Kasumi-1 (cell line): ENCODE measurements around the gene LRRC37B.
"Not testable (repeated sequence)": the region's sequence is repeated elsewhere in the genome, so short reads cannot be mapped to it uniquely, and the experiment has no call there.

Source experiments
- DNase-seq, 2 experiments: peaks; one replicate each; lab custom pipeline; 2025; lab: John Stamatoyannopoulos, UW

Gene LRRC37B

DNA sequence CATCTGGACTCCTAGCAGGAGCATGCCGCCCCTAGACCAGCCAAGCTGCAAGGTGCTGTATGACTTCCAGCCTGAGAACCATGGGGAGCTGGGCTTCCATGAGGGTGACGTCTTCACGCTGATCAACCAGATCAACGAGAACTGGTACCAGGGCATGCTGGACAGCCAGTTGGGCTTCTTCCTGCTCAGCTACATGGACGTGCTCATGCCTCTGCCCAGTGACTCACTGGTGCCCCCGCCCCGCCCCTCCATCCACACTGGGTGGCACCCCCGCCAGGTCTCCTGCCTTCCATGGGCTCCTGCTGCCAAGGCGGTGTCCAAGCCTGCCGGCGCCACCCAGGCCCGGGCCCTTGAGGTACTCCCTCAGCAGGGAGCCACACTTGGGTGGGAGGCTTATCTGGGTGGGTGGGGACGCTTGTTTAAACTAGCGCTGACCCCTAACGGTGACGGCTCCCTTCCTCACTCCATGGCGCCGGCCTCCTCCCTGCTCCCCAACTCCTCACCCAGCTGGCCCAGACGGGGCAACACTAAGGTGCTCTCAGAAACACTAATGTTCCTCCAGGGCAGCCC, 34.2 kb downstream of the LRRC37B start:
- not testable (repeated sequence) for DNase-seq

DNA sequence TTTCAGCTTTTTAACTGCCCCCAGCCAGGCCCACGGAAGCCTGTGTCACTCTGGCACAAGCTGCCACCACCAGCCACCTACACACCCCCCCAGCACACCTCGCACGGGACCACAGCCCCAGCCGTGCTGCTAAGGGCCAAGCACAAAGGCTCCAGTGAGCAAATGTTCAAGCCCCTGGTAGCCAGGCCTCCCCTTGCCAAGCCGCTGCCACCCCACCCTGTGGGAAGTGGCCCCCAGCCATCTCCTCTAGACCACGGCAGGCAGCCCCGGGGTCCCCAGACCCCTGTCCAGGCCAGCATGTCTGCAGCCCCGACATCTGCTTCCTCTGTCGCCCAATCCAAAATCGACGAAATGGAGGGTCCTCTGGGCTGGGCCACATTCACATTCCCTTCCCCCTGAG, 35.1 kb downstream of the LRRC37B start:
- not testable (repeated sequence) for DNase-seq

DNA sequence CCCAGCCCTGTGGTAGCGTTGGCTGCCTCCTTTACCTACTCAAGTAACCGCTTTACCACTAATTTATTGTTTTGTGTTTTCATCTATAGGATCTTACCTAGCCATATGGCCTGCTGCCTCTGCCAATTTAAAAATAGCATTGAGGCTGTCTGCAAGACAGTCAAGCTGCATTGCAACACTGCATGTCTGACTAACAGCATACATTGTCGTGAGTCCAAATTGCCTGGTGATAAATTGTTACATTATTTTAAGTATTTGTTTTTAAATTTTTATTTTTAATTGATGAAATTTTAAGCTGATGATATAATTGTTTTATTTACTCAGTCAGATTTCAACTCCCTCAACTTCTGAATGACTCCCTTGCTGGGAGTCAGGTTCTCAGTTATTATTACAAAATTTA, 38.4 kb downstream of the LRRC37B start:
- not testable (repeated sequence) for DNase-seq

DNA sequence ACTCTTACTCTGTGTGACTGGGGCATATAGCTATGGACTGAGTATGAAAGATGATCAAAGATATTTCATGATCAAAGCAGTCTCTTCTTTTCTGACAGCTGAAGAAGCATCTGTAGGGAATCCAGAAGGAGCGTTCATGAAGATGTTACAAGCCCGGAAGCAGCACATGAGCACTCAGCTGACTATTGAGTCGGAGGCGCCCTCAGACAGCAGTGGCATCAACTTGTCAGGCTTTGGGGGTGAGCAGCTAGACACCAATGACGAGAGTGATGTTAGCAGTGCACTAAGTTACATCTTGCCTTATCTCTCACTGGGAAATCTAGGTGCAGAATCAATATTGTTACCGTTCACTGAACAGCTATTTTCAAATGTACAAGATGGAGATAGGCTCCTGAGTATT, 40.5 kb downstream of the LRRC37B start:
- not testable (repeated sequence) for DNase-seq

DNA sequence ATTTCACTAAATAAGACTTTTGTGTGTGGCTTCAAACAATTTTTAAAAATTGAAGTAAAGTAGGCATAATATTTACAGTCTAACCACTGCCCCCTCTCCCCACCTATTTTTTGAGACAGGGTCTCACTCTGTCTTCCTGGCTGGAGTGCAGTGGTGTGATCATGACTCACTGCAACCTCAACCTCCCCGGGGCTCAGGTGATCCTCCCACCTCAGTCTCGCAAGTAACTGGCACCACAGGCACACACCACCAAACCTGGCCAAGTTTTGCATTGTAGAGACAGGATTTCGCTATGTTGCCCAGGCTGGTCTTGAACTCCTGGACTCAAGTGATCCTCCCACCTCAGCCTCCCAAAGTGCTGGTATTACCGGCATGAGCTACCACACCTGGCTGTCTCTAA, 47.8 kb downstream of the LRRC37B start:
- DNase-seq: not testable (repeated sequence)

DNA sequence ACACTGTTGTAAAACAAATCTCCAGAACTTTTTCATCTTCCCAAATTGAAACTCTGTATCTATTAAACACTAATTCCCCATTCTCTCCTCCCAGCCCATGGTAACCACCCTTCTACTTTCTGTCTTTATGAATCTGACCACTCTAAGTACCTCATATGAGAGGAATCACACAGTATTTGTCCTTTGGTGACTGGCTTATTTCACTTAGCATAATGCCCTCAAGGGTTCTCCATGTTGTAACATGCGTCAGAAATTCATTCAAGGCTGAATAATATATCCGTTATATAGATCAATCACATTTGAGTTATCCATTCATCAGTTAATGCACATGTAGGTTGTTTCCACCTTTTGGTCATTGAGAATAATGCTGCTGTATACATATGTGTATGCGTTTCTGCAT, 48.2 kb downstream of the LRRC37B start:
- DNase-seq: not testable (repeated sequence)

DNA sequence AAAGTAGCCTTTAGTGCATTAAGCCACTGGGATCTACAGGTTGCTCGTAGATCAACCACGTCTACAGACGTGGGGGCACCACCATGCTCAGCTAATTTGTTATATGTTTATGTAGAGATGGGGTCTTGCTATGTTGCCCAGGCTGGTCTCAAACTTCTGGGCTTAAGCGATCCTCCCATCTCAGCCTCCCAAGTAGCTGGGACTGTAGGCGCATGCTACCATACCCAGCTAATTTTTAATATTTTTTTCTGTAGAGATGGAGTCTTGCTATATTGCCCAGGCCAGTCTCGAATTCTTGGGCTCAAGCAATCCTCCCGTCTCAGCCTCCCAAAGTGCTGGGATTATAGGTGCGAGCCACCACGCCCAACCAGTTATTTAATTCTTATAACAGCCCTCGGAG, 49.3 kb downstream of the LRRC37B start:
- not testable (repeated sequence) for DNase-seq

DNA sequence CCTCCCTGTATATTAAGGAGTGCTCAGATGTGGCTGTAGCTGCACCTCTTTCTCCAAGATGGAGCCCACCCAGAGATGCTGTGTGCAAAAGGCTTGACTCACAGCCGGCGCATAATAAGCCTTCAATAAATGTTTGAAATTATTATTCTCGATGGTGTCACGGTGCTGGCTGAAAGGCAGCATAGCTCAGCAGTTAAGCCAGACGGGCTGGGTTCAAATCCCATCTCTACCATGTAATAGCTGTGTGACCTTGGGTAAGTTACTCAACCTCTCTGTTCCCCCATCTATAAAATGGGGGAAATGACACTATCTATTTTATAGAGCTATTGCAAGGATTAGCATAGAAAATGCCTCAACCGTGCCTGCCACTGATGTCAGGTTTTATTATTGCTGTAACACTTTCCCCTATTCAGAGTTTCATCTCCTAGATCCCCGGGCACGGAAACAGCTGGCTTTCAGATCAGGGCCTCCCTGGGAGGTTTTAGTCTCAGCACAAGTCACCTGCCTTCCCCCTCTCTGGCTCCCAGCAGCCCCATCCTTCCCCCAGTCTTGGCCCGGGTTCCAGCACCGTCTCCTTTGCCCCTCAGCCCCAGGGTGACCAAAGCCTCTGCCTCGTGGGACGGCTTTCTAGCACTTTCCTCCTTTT, 50.4 kb downstream of the LRRC37B start:
- not testable (repeated sequence) for DNase-seq

DNA sequence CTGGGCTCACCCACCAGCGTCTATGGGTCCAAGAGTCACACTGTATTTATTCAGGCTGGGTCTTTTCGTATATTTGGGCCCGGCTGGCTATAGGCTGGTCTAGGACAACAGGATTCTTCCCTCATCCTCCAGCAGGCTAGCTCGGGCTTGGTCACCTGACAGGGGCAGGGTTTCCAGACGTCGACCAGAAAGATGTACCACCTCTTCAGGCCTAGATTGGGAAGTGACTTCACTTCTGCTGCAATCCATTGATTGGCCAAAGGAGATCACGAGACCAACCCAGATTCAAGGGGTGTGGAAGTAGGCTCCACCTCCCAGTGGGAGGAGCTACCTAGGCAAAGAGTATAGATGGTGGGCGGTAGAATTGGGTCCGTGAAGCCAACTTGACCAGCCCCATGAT, 53.5 kb downstream of the LRRC37B start:
- DNase-seq: not testable (repeated sequence)

DNA sequence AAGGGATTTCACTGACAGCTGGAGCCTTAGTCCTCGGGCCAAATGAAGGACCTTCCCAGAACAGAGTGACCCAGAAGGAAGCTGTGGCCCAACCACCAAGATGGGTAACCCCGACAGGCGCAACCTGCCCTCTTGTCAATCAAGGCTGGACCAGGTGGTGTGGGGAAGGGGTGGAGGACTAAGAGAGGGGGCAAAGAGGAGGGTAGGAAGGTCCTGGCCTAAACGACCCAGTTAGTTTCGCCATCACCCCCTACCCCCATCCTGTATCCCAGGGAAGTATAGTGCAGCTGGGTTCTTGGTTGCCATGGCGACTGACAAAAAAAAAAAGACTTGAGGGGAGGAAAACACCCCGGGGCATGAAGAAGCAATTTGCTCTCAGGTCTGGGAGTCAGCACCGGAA, 54.7 kb downstream of the LRRC37B start:
- not testable (repeated sequence) for DNase-seq

DNA sequence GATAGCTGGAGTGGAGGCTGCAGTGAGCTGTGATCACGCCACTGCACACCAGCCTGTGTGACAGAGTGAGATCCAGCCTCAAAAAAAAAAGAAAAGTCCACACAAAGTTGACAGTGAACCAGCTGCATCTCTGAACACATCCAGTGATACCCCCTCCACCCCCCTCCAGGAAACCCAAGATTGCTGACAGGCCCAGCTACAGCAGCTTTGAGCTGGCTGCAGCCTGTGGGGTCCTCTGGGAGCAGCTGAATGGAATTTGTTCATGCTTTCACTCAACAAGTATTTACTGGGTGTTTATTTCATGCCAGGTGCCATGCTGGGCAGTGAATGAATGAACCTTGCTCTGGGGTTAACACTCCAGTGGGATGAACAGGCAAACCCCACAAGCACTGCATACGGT, 56.9 kb downstream of the LRRC37B start:
- DNase-seq: not testable (repeated sequence)

DNA sequence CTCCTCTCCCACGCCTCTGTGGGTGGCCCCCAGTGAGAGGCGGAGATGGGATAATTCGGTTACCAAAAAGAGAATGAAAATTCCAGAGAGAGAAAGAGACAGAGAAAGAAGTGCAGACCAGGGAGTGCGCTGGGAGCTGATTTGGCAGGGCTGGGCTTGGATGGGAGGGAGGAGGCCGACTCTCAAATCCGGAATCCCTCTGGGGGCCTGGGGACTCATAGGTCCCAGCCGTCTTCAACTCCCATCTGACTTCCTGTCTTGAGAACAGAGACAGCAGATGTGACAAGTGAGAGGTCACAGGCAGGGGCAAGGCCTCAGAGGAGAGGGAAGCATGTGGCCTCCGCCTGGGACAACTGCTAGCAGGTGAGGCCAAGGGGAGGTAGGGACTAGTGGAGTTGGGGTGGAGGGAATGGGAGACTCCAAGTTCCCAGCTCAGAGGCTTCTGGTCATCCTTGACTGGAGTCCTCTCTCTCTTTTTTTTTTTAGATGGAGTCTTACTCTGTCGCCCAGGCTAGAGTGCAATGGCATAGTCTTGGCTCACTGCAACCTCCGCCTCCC, 59.0 kb downstream of the LRRC37B start:
- not testable (repeated sequence) for DNase-seq

DNA sequence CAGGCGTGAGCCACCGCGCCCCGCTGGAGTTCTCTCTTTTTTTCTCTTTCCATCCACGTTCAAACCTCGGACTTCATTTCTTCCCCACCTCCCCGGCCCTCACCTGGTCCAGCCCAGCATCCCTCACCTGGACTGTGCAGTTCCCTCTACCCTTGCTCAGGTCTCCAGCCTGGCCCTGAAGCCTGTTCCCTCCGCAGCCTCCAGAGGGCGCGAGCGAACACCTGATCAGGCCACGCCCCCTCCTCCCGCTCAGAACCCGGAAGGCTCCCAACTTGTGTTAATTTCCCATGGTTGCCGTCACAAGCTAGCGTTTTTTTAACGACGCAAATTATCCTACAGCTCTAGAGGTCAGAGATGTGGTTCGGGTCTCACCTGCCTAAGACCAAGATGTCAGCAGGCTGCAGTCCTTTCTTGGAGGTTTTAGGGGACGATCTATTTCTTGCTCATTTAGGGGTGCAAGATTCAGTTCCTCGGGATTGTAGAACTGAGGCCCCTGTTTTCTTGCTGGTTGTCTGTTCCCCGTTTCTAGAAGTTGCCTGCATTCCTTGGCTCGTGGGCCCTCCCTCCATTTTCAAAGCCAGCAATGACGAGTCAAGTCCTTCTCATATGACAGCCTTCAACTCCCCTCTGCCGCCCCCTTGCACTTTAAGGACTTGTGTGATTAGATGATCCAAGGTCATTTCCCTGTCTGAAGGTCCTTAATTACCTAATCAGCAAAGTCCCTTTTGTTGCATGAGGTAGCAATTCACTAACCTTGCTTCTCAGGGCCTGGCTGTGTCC, 59.9 kb downstream of the LRRC37B start:
- not testable (repeated sequence) for DNase-seq

DNA sequence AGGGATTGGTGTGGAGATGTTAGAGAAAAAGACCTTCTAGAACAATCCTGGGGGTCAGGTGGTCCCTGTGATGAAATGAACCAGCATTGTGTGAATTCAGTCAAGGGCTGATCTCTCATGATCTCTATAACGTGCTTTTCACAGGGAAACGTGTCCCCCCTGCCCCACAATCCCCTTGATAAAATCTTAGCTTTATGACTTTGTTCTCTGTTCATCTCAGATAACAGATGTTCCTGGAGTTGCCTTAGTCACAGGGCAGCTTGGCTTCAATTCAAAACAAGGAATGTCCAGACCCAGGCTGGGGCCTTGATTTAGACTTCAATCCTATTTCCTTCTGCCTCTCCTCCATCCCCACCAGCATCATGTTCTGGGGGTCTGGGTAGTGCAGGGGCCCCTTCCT, 61.9 kb downstream of the LRRC37B start:
- DNase-seq: not testable (repeated sequence)

DNA sequence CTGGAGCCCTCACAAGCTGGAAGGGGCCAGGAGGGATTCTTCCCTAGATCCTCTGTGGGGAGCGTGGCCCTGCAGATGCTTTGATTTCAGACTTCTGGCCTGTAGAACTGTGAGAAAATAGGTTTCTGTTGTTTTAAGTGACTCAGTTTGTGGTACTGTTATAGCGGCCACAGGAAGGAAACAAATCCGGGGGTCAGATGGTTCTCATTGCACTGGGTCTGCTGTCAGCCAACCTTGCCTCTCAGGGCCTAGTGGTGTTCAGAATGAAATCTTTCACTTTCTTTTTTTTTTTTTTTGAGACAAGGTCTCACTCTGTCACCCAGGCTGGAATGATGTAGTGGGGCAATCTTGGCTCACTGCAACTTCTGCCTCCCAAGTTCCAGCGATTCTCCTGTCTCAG, 64.8 kb downstream of the LRRC37B start:
- DNase-seq: not testable (repeated sequence)

DNA sequence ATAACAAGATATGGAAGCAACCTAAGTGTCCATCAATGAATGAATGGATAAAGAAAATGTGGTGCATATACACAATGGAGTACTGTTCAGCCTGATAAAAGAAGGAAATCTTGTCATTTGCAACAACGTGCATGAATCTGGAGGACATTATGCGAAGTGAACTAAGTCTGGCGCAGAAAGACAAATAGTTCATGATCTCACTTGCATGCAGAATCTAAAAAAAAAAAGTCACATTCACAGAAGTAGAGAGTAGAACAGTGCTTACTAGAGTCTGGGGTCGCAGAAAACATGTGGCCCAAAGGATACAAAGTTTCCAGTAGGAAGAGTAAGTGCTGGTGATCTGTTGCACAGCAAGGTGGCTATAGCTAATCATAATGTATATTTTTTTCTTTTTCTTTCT, 65.9 kb downstream of the LRRC37B start:
- not testable (repeated sequence) for DNase-seq

DNA sequence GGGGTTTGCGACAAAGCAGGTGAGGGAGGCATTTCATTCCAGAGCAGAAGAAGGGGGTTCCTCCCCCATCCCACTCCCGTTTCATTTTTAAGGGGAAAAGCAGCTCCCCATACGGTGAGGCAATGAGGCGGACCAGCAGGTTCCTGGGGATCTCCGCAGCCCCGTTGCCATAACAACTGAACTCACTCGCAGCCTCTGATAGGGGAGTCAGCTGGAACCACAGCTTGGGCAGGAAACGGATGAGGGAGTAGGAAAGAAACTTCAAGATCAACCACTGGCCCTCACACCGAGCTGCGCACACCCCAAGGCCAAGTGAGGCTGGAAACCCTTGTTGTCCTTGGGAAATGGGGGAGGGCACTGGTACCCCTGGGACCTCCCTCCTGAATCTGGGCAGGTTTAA, 72.6 kb downstream of the LRRC37B start:
- peak; percentile 88 to 91 for DNase-seq

DNA sequence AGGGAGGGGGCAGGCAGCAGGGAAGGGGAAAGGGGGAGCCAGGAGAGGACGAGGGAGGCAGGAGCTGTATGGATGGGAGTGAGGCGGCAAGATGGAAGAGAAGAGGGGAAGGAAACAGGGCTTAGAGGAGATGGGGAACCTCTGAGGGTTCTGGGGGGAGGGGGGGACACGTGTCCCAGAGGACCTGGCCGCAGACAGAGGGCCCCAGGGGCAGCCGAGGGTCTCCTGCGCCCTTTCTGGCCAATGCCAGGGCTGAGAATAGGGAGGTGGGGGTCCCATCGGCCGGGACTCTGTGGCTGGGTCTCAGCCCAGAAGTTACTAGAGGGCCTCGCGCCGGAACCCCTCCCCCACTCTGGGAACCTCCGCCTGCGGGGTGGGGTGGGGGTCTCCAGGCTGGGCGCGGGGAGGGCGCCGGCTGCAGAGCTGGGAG, 76.4 kb downstream of the LRRC37B start:
- not testable (repeated sequence) for DNase-seq

DNA sequence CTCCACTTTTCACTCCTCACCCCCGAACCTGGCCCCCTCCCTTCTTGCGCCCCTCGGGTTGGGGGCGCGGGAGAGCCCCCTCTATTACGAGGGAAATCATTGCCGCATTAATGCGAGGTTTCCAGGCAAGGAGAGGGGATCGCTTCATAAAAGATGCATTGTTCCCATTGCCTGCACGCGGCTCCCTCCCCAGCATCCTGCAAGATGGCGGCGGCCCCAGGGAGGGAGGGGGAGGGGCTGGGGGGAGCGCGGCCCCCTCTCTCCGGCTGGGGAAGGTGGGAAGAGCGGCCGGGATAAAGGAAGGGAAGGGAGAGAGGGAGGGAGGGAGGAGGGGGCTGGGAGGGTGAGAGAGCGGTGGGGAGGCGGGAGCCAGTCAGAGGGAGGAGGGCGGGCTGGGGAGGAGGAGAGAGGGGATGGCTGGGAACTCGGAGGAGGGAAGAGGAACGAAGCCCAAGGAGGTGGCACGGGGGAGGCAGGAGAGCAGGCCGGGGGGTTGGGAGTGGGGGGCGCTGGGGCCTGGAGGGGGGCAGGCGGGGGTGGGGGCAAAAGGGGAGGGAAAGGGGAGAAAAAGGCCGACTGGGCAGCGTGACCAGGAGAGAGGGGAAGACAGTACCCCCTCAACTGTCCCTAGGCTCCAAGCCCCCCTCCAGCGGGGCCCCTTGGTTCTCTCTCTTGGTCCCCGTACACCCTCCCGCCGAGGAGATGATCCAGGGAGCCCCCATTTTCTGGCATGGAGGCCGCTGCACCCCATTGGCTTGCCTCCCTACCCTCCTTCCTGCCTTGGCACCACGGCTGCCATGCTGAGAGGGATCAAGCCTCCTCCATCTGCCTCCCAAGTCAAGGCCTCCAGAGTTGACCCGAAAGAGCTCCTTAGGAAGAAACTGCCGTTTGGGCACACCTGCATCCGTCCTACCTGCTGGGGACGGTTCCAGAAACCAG, 77.1 kb downstream of the LRRC37B start:
- not testable (repeated sequence) for DNase-seq

DNA sequence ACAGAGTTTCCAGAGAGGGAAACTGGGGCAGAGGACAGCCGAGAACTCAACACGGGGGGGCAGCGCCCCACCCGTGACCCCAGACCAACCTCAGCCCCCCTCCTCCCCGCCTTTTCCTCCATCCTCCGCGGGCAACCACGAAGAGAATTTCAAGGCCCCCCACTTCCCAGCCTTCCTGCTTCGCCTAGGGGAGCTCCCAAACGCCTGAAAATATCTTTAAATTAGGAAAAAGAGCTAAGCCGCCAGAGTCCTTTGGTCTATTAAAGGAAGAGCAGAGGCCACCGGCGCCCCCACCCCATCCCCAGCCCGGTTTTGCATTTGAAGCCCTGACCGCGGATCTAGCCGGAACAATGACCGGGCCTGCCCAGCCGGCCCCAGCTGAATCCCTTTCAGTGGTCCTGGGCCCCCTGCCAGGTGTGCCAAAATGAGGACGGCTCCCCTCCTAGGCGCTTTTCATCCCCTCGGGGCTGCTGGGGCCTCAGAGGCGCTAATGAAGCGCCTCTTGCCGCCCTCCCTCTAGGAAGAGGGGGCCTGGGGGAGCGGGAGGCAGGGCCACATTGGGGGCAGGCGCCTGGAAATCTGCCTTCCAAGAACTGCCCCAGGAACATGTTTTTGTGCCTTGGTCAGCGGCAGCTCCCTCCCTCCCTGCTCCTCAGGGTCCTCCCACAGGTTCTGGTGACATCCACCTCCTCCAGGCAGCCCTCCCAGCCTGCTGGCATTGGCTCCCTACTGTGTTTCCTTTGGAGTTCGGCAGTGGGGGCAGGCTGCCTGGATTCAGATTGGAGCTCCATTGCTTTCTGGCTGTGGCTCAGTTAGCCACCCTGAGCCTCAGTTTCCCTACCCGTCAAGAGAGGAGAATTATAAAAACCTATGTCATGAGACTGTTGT, 78.0 kb downstream of the LRRC37B start:
- DNase-seq: not testable (repeated sequence)

DNA sequence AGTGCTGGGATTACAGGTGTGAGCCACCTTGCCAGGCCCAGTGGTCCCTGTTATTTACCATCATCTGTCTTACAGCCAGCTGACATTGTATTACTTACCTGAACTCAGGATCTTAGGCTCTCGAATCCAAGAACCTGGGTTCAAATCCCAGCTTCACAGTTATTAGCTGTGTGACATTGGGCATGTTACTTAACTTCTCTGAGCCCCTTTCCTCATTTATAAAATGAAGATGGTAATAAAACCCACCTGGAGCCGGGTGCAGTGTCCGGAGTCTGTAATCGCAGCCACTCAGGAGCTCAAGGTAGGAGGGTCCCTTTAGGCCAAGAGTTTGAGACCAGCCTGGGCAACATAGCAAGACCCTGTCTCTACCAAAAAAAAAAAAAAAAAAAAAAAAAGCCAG, 79.7 kb downstream of the LRRC37B start:
- DNase-seq: not testable (repeated sequence)
